Activated naive CD4-positive, alpha-beta T cell treated with anti-CD3 and anti-CD28 coated beads, Interleukin-2, amount 50 U/mL, for 24 hours (primary cell): Measurements from ENCODE around the gene DNAH12.

Source experiments
- H3K27ac Mint-ChIP-seq: one replicate; pipeline ENCODE4 v1.8.0; 2021; ENCODE audit warnings: mild to moderate bottlenecking, mixed read lengths
- H3K27me3 Mint-ChIP-seq: one replicate; pipeline ENCODE4 v1.8.0; 2021; ENCODE audit warnings: mixed read lengths
- H3K36me3 Mint-ChIP-seq: one replicate; pipeline ENCODE4 v1.8.0; 2021; ENCODE audit warnings: mixed read lengths
- H3K4me1 Mint-ChIP-seq: one replicate; pipeline ENCODE4 v1.8.0; 2021; ENCODE audit warnings: mixed read lengths
- H3K4me3 Mint-ChIP-seq: one replicate; pipeline ENCODE4 v1.8.0; 2021; ENCODE audit warnings: mild to moderate bottlenecking, mixed read lengths
- H3K9me3 Mint-ChIP-seq: one replicate; pipeline ENCODE4 v1.8.0; 2021; ENCODE audit warnings: mixed read lengths

The DNAH12 gene

DNA sequence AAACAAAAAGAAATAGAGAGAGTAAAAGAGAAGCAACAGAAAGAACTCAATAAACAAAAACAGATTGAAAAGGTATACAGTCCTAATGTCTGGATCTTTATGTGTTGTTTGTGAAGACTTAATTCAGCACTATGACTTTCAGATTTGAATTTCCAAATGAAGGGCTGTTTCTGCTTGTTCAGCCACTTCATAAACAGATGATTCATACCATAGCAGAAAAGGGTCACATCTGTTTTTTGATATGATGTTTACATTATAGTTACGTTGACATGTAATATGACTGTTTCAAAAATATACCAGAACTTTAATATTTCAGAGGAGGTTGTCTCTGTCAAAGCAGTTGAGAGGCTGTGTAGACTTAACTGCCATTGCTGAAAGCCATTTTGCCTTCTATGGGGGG lies 275.7 kb downstream of the DNAH12 start:
- H3K4me3 Mint-ChIP-seq: no peak overlapping the region
- H3K4me1 Mint-ChIP-seq: no peaks in the 10 kb centered on the region
- H3K36me3 Mint-ChIP-seq: peaks cover 43% of the 10 kb centered on the region
- H3K27ac Mint-ChIP-seq: no peak overlapping the region
- H3K27me3 Mint-ChIP-seq: no peaks in the 10 kb centered on the region
- peaks cover 6% of the 10 kb centered on the region for H3K9me3 Mint-ChIP-seq

- Mint-ChIP-seq H3K27me3 (no peaks in the 10 kb centered on the region), H3K4me1 (no peaks in the 10 kb centered on the region), H3K27ac (peak overlapping the region; percentile 41), H3K9me3 (peaks cover 9% of the 10 kb centered on the region), H3K4me3 (no peak overlapping the region), H3K36me3 (peaks cover 61% of the 10 kb centered on the region)
Observed at GRCh38 chr3:57261929-57262328, 282.2 kb downstream of the DNAH12 start.

DNA sequence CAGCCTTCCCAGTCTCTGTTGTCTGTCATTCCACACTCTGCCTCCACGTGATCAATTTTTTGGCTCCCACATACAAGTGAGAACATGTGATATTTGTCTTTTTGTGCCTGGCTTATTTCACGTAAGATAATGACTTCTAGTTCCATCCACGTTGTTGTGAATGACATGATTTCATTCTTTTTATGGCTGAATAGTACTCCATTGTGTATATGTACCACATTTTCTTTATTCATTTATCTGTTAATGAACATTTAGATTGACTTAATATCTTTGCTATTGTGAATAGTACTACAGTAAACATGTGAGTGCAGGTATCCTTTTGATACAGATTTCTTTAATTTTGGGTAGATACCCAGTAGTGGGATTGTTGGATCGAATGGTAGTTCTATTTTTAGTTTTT lies 283.0 kb downstream of the DNAH12 start:
- Mint-ChIP-seq H3K4me1 (no peaks in the 10 kb centered on the region), H3K4me3 (no peak overlapping the region), H3K36me3 (peaks cover 54% of the 10 kb centered on the region), H3K9me3 (peaks cover 9% of the 10 kb centered on the region), H3K27ac (peak overlapping the region; percentile 66), H3K27me3 (no peaks in the 10 kb centered on the region)

- no peak overlapping the region for H3K27ac Mint-ChIP-seq
- H3K4me3 Mint-ChIP-seq: no peak overlapping the region
- no peaks in the 10 kb centered on the region for H3K9me3 Mint-ChIP-seq
- H3K36me3 Mint-ChIP-seq: peaks cover 28% of the 10 kb centered on the region
- no peaks in the 10 kb centered on the region for H3K27me3 Mint-ChIP-seq
- H3K4me1 Mint-ChIP-seq: no peaks in the 10 kb centered on the region
Observed at GRCh38 chr3:57257678-57258077, 286.5 kb downstream of the DNAH12 start.

DNA sequence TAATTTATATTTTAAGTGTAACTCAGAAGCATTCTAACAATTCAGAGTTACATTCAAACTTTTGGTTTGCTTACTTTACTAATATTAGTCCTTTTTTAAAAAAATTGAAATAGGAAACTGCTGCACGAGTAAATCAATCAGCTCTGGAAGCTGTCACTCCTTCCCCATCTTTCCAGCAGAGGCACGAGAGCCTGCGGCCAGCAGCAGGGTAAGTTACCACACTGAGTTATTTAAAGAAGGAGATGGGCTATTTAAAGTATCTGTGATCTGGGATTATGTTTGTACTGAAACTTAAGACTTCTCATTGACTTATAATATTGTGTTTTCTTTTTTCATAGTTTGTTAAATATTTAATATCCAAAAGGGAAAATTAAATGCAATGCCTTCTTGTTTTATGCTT lies 287.3 kb downstream of the DNAH12 start:
- H3K27ac Mint-ChIP-seq: no peak overlapping the region

DNA sequence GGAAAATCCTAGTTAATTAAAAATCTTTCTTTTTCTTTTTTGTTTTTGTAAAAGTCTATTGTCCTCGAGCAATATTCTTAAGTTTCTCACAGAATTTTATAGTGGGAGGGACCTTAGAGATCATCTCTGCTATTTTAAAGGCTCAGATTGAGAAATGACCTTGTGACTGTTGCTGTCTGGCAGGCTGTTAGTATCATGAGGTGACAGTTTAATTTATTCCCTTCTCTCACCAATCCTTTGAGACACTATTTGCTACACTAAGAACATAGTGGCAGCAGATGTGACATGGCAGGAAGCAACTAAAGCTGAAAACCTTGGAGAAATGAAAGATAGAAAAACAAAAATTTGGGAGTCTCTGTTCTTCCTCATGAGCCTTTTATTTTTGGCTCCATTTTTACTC lies 291.7 kb downstream of the DNAH12 start:
- no peaks in the 10 kb centered on the region for H3K4me1 Mint-ChIP-seq
- H3K36me3 Mint-ChIP-seq: peaks cover 12% of the 10 kb centered on the region
- no peak overlapping the region for H3K27ac Mint-ChIP-seq
- H3K9me3 Mint-ChIP-seq: no peaks in the 10 kb centered on the region
- no peak overlapping the region for H3K4me3 Mint-ChIP-seq
- no peaks in the 10 kb centered on the region for H3K27me3 Mint-ChIP-seq

More for the DNA sequence above, 287.3 kb downstream of the DNAH12 start:
- Mint-ChIP-seq H3K27me3 (no peaks in the 10 kb centered on the region), H3K36me3 (peaks cover 26% of the 10 kb centered on the region), H3K4me3 (no peak overlapping the region), H3K4me1 (no peaks in the 10 kb centered on the region), H3K9me3 (no peaks in the 10 kb centered on the region)

- H3K4me1 Mint-ChIP-seq: no peaks in the 10 kb centered on the region
- no peak overlapping the region for H3K4me3 Mint-ChIP-seq
- no peaks in the 10 kb centered on the region for H3K9me3 Mint-ChIP-seq
- H3K36me3 Mint-ChIP-seq: peaks cover 22% of the 10 kb centered on the region
- no peaks in the 10 kb centered on the region for H3K27me3 Mint-ChIP-seq
- H3K27ac Mint-ChIP-seq: no peak overlapping the region
Observed at GRCh38 chr3:57244946-57245345, 299.2 kb downstream of the DNAH12 start.
